HCT116 (cell line): Measurements from ENCODE around the gene MMP21. TPM values are rescaled to one million over a fixed set of nuclear protein-coding genes. Genes with fewer than 3 reads are reported as not detected.

ENCODE experiments used
- ATAC-seq: fragments of 200-7000 bp; cut with Tn5 transposase; 2 replicates; pipeline ENCODE4 v1.9.1; 2020; ENCODE audit warnings: mild to moderate bottlenecking, moderate library complexity
- BruUV-seq: library from RNA; stranded (reverse); fragments of 400-500 nt; replicated peaks from 2 replicates; lab custom pipeline; 2021; lab: Mats Ljungman, UMichigan
- CTCF ChIA-PET: fragments of 300-600 bp; sonication (Branson Sonifier 250); formaldehyde crosslinking; loops from one replicate; lab custom pipeline; 2021; ENCODE audit warnings: antibody characterized with exemption; lab: Charles Lee
- POLR2A ChIA-PET: fragments of 300-600, 350-600 bp; sonication (Branson Sonifier 250); formaldehyde crosslinking; loops from one replicate; lab custom pipeline; 2021; ENCODE audit warnings: antibody characterized with exemption; lab: Charles Lee
- RAD21 ChIA-PET, 2 experiments: fragments of 300-600 bp; sonication (Branson Sonifier 250); formaldehyde crosslinking; loops; one replicate each; lab custom pipeline; 2023; ENCODE audit warnings: low total read pairs in 2 of 2; ENCODE audit not compliant: uncharacterized antibody in 2 of 2, unreplicated experiment in 2 of 2, low non-redundant PET in 1 of 2; lab: Charles Lee
- DNase-seq: peaks from one replicate; pipeline ENCODE4 v3.0.0-alpha.2; 2010; ENCODE audit warnings: low read depth, low spot score
- H2AFZ ChIP-seq: fragments of 200-600 bp; shearing (Covaris generic), sonication (generic); 2 replicates; pipeline ENCODE4 v1.6.1; 2017; ENCODE audit warnings: low read depth, mixed run types, mixed read lengths, antibody characterized with exemption, low read length; ENCODE audit not compliant: poor library complexity, severe bottlenecking
- H3K27ac ChIP-seq: 2 replicates; pipeline ENCODE4 v1.5.1; 2012; ENCODE audit warnings: low read depth, low read length
- H3K27me3 ChIP-seq: fragments of 200-600 bp; sonication (generic); 2 replicates; pipeline ENCODE4 v1.6.1; 2016; ENCODE audit warnings: mixed run types, low read length, mixed read lengths; ENCODE audit not compliant: insufficient read depth
- H3K36me3 ChIP-seq, 2 experiments: fragments of 200-500 bp in 1 of 2; fragments of 200-600 bp in 1 of 2; sonication (Bioruptor generic) in 1 of 2; sonication (generic) in 1 of 2; 2 replicates each; pipeline versions ENCODE4 v1.5.1 to v1.6.1; 2014 to 2016; ENCODE audit warnings: low read length in 2 of 2, inconsistent platforms in 1 of 2, mixed read lengths in 1 of 2, mixed run types in 1 of 2; ENCODE audit not compliant: insufficient read depth in 2 of 2, control insufficient read depth in 1 of 2
- H3K4me1 ChIP-seq, 2 experiments: fragments of 200-600 bp in 1 of 2; sonication (generic) in 1 of 2; 2 replicates each; pipeline versions ENCODE4 v1.5.1 to v1.6.1; 2012 to 2017; ENCODE audit warnings: low read length in 2 of 2, inconsistent platforms in 1 of 2, mild to moderate bottlenecking in 1 of 2, mixed read lengths in 1 of 2, mixed run types in 1 of 2, moderate library complexity in 1 of 2; ENCODE audit not compliant: insufficient read depth in 2 of 2, control insufficient read depth in 1 of 2
- H3K4me2 ChIP-seq: fragments of 200-600 bp; sonication (generic); 2 replicates; pipeline ENCODE4 v1.6.1; 2017; ENCODE audit warnings: mixed run types, low read length, mixed read lengths
- H3K4me3 ChIP-seq, 2 experiments: fragments of 200-600 bp in 1 of 2; sonication (generic) in 1 of 2; replicated peaks in 1 of 2; 2 replicates each; pipeline ENCODE4 v1.5.1; 2011 to 2016; ENCODE audit warnings: low read length in 2 of 2, control low read depth in 1 of 2, low read depth in 1 of 2, mild to moderate bottlenecking in 1 of 2, mixed read lengths in 1 of 2, mixed run types in 1 of 2
- H3K79me2 ChIP-seq: fragments of 200-600 bp; sonication (generic); 2 replicates; pipeline ENCODE4 v1.6.1; 2017; ENCODE audit warnings: mild to moderate bottlenecking, mixed run types, low read length, moderate library complexity, mixed read lengths; ENCODE audit not compliant: insufficient read depth
- H3K9ac ChIP-seq: fragments of 200-600 bp; sonication (generic); 2 replicates; pipeline ENCODE4 v1.6.1; 2016; ENCODE audit warnings: low read length, mixed read lengths
- H3K9me2 ChIP-seq: fragments of 200-600 bp; sonication (generic), shearing (Covaris generic); 2 replicates; pipeline ENCODE4 v1.6.1; 2017; ENCODE audit warnings: mixed run types, mild to moderate bottlenecking, moderate library complexity; ENCODE audit not compliant: insufficient read depth
- H3K9me3 ChIP-seq, 2 experiments: fragments of 200-500 bp in 1 of 2; fragments of 200-600 bp in 1 of 2; sonication (Bioruptor generic) in 1 of 2; sonication (generic) in 1 of 2; 2 replicates each; pipeline ENCODE4 v1.6.1; 2014 to 2017; ENCODE audit warnings: low read length in 2 of 2, mixed read lengths in 2 of 2, inconsistent platforms in 1 of 2, low read depth in 1 of 2, mild to moderate bottlenecking in 1 of 2, mixed run types in 1 of 2, moderate library complexity in 1 of 2; ENCODE audit not compliant: control insufficient read depth in 1 of 2, insufficient read depth in 1 of 2
- H4K20me1 ChIP-seq: fragments of 200-600 bp; sonication (generic), shearing (Covaris generic); 2 replicates; pipeline ENCODE4 v1.6.1; 2017; ENCODE audit warnings: mixed run types, mild to moderate bottlenecking, moderate library complexity; ENCODE audit not compliant: insufficient read depth
- CBX3 ChIP-seq: IDR thresholded peaks from 2 replicates; pipeline ENCODE4 v1.6.1; 2012; ENCODE audit warnings: low read depth
- CEBPB ChIP-seq: IDR thresholded peaks from 2 replicates; pipeline ENCODE4 v1.6.1; 2012; ENCODE audit warnings: low read depth
- EGR1 ChIP-seq: IDR thresholded peaks from 2 replicates; pipeline ENCODE4 v1.6.1; 2012; ENCODE audit warnings: low read depth
- ELF1 ChIP-seq: IDR thresholded peaks from 2 replicates; pipeline ENCODE4 v1.6.1; 2012; ENCODE audit warnings: low read depth, borderline replicate concordance
- EZH2 ChIP-seq: fragments of 200-600 bp; sonication (generic); IDR thresholded peaks from 2 replicates; pipeline ENCODE4 v1.6.1; 2017; ENCODE audit warnings: antibody characterized with exemption, mixed run types
- EZH2phosphoT487 ChIP-seq: fragments of 200-600 bp; IDR thresholded peaks from 2 replicates; pipeline ENCODE4 v1.6.1; 2018; ENCODE audit warnings: antibody characterized with exemption, borderline replicate concordance
- FOSL1 ChIP-seq: IDR thresholded peaks from 2 replicates; pipeline ENCODE4 v1.6.1; 2012; ENCODE audit warnings: low read depth
- JUND ChIP-seq: IDR thresholded peaks from 2 replicates; pipeline ENCODE4 v1.6.1; 2012
- POLR2A ChIP-seq: IDR thresholded peaks from 2 replicates; pipeline ENCODE4 v1.7.0; 2011; ENCODE audit warnings: borderline replicate concordance; ENCODE audit not compliant: insufficient read depth, insufficient read length; ENCODE audit errors: extremely low read depth
- POLR2AphosphoS5 ChIP-seq: IDR thresholded peaks from 2 replicates; pipeline ENCODE4 v1.6.1; 2011; ENCODE audit warnings: mild to moderate bottlenecking, low read depth, low read length, moderate library complexity
- SP1 ChIP-seq: IDR thresholded peaks from 2 replicates; pipeline ENCODE4 v1.6.1; 2012; ENCODE audit warnings: low read depth
- SRF ChIP-seq: IDR thresholded peaks from 2 replicates; pipeline ENCODE4 v1.6.1; 2012; ENCODE audit warnings: low read depth
- TCF7L2 ChIP-seq: IDR thresholded peaks from 2 replicates; pipeline ENCODE4 v1.7.0; 2011; ENCODE audit warnings: borderline replicate concordance, inconsistent platforms; ENCODE audit not compliant: insufficient read depth, insufficient read length; ENCODE audit errors: extremely low read depth
- YY1 ChIP-seq: IDR thresholded peaks from 2 replicates; pipeline ENCODE4 v1.6.1; 2011; ENCODE audit warnings: low read length, low read depth, moderate library complexity, mild to moderate bottlenecking; ENCODE audit not compliant: insufficient replicate concordance; ENCODE audit errors: extremely low read depth
- ZFX ChIP-seq: fragments of 450-650 bp; IDR thresholded peaks from 2 replicates; pipeline ENCODE4 v1.6.1; 2017
- ZNF274 ChIP-seq: fragments of 200-500 bp; sonication (Bioruptor generic); IDR thresholded peaks from 2 replicates; pipeline ENCODE4 v1.6.1; 2014; ENCODE audit warnings: mild to moderate bottlenecking, low read depth, low read length, inconsistent platforms
- intact Hi-C: fragments of 100-400 bp; cut with micrococcal nuclease; formaldehyde crosslinking; loops from 2 replicates; pipeline ENCODE4 v1.10.0; 2022
- total RNA-seq: library from RNA; stranded (reverse); gene quantifications from one replicate; pipeline ENCODE4 v1.2.1, GENCODE V29; 2021; ENCODE audit not compliant: unreplicated experiment
- TF ChIP-seq, protein P1 (sequence below), 3 experiments: fragments of 200-600 bp in 1 of 3; sonication (generic) in 1 of 3; IDR thresholded peaks in 2 of 3; conservative IDR thresholded peaks in 1 of 3; 2 replicates each; pipeline ENCODE4 v1.5.1; 2012 to 2017; ENCODE audit warnings: low read depth in 2 of 3, low read length in 2 of 3, antibody characterized with exemption in 1 of 3, borderline replicate concordance in 1 of 3, control low read depth in 1 of 3, mild to moderate bottlenecking in 1 of 3, mixed read lengths in 1 of 3, mixed run types in 1 of 3, moderate library complexity in 1 of 3; ENCODE audit not compliant: insufficient read depth in 1 of 3
- TF ChIP-seq, protein P2 (sequence below): IDR thresholded peaks from 2 replicates; pipeline ENCODE4 v1.6.1; 2012
- TF ChIP-seq, protein P3 (sequence below): IDR thresholded peaks from 2 replicates; pipeline ENCODE4 v1.6.1; 2012; ENCODE audit warnings: low read depth
- TF ChIP-seq, protein P4 (sequence below): IDR thresholded peaks from 2 replicates; pipeline ENCODE4 v1.6.1; 2011; ENCODE audit warnings: mild to moderate bottlenecking, low read length, moderate library complexity; ENCODE audit not compliant: insufficient replicate concordance; ENCODE audit errors: extremely low read depth

The MMP21 gene
- total RNA-seq, 1 experiment from 2014 or later = not detected

DNA sequence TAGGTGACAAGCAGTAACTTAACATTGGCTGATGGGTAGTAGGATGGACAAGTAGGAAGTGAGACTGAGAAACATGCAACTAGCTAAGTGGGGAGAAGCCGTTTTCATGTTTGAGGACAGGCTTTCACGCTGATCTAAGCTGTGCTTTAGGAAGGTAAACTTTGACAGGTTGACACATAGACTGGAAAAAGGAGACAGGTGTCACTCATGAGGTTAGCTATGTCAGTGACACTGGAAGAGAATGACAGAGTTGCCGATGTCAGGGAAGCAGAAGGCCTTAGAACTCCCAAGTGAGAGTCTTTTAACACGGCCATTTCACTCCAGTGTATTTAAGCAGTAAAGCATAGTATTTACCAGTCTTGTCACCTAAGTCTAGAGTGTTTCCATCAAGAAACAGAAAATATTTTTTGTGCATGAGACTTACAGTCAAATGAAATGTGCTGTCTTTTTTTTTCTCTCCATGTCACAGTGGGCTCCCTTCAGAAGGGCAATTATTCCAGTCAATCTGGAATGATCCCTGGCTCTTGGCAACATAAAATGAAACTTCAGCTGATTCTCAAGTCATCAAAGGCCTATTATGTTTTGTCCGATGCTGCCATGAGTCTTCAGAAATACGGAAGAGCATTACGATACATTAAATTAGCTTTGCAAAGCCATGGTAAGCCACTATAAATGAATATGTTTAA lies 35.5 kb downstream of the MMP21 start:
- POLR2A ChIA-PET = no interaction called here
- TF ChIP-seq EZH2 (no peak), ELF1 (no peak), POLR2AphosphoS5 (no peak), EZH2phosphoT487 (no peak), POLR2A (no peak), YY1 (no peak), FOSL1 (no peak), TCF7L2 (no peak), SP1 (no peak), EGR1 (no peak), SRF (no peak), CBX3 (no peak), ZFX (no peak), ZNF274 (no peak), CEBPB (no peak), JUND (no peak)
- TF ChIP-seq, protein P1, sequence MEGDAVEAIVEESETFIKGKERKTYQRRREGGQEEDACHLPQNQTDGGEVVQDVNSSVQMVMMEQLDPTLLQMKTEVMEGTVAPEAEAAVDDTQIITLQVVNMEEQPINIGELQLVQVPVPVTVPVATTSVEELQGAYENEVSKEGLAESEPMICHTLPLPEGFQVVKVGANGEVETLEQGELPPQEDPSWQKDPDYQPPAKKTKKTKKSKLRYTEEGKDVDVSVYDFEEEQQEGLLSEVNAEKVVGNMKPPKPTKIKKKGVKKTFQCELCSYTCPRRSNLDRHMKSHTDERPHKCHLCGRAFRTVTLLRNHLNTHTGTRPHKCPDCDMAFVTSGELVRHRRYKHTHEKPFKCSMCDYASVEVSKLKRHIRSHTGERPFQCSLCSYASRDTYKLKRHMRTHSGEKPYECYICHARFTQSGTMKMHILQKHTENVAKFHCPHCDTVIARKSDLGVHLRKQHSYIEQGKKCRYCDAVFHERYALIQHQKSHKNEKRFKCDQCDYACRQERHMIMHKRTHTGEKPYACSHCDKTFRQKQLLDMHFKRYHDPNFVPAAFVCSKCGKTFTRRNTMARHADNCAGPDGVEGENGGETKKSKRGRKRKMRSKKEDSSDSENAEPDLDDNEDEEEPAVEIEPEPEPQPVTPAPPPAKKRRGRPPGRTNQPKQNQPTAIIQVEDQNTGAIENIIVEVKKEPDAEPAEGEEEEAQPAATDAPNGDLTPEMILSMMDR (IDR thresholded peaks at IDR 0.05 in 2 of 3, conservative IDR thresholded peaks at IDR 0.05 in 1 of 3; ENCODE audit: borderline replicate concordance in 1 of 3, insufficient read depth in 1 of 3, low read depth in 2 of 3, low read length in 2 of 3) = no peak
- TF ChIP-seq, protein P2, sequence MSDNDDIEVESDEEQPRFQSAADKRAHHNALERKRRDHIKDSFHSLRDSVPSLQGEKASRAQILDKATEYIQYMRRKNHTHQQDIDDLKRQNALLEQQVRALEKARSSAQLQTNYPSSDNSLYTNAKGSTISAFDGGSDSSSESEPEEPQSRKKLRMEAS = no peak
- TF ChIP-seq, protein P3, sequence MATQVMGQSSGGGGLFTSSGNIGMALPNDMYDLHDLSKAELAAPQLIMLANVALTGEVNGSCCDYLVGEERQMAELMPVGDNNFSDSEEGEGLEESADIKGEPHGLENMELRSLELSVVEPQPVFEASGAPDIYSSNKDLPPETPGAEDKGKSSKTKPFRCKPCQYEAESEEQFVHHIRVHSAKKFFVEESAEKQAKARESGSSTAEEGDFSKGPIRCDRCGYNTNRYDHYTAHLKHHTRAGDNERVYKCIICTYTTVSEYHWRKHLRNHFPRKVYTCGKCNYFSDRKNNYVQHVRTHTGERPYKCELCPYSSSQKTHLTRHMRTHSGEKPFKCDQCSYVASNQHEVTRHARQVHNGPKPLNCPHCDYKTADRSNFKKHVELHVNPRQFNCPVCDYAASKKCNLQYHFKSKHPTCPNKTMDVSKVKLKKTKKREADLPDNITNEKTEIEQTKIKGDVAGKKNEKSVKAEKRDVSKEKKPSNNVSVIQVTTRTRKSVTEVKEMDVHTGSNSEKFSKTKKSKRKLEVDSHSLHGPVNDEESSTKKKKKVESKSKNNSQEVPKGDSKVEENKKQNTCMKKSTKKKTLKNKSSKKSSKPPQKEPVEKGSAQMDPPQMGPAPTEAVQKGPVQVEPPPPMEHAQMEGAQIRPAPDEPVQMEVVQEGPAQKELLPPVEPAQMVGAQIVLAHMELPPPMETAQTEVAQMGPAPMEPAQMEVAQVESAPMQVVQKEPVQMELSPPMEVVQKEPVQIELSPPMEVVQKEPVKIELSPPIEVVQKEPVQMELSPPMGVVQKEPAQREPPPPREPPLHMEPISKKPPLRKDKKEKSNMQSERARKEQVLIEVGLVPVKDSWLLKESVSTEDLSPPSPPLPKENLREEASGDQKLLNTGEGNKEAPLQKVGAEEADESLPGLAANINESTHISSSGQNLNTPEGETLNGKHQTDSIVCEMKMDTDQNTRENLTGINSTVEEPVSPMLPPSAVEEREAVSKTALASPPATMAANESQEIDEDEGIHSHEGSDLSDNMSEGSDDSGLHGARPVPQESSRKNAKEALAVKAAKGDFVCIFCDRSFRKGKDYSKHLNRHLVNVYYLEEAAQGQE = no peak
- TF ChIP-seq, protein P4, sequence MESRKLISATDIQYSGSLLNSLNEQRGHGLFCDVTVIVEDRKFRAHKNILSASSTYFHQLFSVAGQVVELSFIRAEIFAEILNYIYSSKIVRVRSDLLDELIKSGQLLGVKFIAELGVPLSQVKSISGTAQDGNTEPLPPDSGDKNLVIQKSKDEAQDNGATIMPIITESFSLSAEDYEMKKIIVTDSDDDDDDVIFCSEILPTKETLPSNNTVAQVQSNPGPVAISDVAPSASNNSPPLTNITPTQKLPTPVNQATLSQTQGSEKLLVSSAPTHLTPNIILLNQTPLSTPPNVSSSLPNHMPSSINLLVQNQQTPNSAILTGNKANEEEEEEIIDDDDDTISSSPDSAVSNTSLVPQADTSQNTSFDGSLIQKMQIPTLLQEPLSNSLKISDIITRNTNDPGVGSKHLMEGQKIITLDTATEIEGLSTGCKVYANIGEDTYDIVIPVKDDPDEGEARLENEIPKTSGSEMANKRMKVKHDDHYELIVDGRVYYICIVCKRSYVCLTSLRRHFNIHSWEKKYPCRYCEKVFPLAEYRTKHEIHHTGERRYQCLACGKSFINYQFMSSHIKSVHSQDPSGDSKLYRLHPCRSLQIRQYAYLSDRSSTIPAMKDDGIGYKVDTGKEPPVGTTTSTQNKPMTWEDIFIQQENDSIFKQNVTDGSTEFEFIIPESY = no peak
- TF ChIP-seq, all 23 proteins: peak for 0
- Histone ChIP-seq H3K4me2 (no peak overlapping the region), H3K4me1 (no peaks in the 10 kb centered on the region), H3K27me3 (no peaks in the 10 kb centered on the region), H3K36me3 (peaks cover 80 to 85% of the 10 kb centered on the region in 2 experiments), H2AFZ (no peak overlapping the region), H3K4me3 (no peak overlapping the region), H4K20me1 (0 out of 2 replicates have a peak, but pooled peaks cover 5% of the 10 kb centered on the region), H3K9me2 (no peaks in the 10 kb centered on the region), H3K27ac (no peak overlapping the region), H3K9ac (no peak overlapping the region), H3K79me2 (peaks cover 21% of the 10 kb centered on the region; the same call in 1 of the 2 replicates), H3K9me3 (no peaks in the 10 kb centered on the region)
- ChIA-PET RAD21 (no interaction called here), CTCF (no interaction called here)
- no TSS peak for BruUV-seq
- no peak for DNase-seq
- no peak for ATAC-seq
- intact Hi-C loops = loop anchor here (5.0 kb wide), 1 partner anchor 647 kb away; the partner anchor contains the start of gene ADAM12
